ENCODE data around the gene ABCA10.
"Not testable (repeated sequence)": the region's sequence is repeated elsewhere in the genome, so short reads cannot be mapped to it uniquely, and the experiment has no call there.

The ABCA10 gene

GRCh38 chr17:69228576-69228975 is at the start of gene ABCA10:
ABCA10 (minus strand) TSS chr17:69228824; CDS start chr17:69225358, 3,466 bp downstream.
- TF ChIP-seq CTCF (IDR thresholded peaks at IDR 0.05; ENCODE audit: borderline replicate concordance, insufficient read depth, low read depth, low read length) = no peak
- no peak within 1 kb of the TSS for H3K4me3 ChIP-seq (ENCODE audit: low read depth, low read length)

- not testable (repeated sequence) for H3K4me3 ChIP-seq (ENCODE audit: low read depth, low read length)
These were observed 47.7 kb upstream of the ABCA10 start for GRCh38 chr17:69276279-69276678.

DNA sequence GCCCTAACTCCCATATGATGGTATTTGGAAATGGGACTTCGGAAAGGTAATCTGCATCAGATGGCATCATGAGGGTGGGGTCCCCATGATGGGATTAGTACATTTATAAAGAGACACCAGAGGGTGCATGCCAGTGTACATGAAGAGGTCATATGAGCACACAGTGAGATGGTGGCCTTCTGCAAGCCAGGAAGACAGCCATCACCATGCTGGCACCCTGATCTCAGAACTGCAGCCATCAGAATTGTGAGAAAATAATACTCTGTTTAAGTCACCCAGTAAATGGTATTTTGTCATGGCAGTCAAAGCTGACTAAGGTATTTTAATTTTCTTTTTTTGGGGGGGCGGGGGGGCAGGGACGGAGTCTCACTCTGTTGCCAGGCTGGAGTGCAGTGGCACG is 47.1 kb upstream of the ABCA10 start:
- H3K4me3 ChIP-seq (ENCODE audit: low read depth, low read length) = no peak overlapping the region
- TF ChIP-seq CTCF (IDR thresholded peaks at IDR 0.05; ENCODE audit: borderline replicate concordance, insufficient read depth, low read depth, low read length) = no peak

DNA sequence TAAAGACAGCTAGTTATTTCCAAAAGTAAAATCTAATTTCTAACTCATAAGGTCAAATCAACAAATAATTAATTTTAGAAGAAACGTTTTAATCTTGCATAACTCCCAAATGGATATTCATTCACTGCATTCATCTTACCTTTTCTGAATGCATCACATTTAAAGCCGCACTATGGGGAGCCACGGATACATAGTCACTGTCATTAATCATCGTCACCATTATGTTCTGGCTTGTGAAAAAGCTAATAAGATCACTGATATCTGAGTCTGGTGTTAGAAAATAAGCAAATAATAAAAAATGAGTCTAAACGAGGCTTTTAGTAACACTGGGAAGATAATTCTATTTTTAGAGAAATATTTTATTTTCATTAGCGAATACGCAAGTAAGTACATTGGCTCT is 42.4 kb upstream of the ABCA10 start:
- no peak for TF ChIP-seq CTCF (IDR thresholded peaks at IDR 0.05; ENCODE audit: borderline replicate concordance, insufficient read depth, low read depth, low read length)
- no peak overlapping the region for H3K4me3 ChIP-seq (ENCODE audit: low read depth, low read length)

DNA sequence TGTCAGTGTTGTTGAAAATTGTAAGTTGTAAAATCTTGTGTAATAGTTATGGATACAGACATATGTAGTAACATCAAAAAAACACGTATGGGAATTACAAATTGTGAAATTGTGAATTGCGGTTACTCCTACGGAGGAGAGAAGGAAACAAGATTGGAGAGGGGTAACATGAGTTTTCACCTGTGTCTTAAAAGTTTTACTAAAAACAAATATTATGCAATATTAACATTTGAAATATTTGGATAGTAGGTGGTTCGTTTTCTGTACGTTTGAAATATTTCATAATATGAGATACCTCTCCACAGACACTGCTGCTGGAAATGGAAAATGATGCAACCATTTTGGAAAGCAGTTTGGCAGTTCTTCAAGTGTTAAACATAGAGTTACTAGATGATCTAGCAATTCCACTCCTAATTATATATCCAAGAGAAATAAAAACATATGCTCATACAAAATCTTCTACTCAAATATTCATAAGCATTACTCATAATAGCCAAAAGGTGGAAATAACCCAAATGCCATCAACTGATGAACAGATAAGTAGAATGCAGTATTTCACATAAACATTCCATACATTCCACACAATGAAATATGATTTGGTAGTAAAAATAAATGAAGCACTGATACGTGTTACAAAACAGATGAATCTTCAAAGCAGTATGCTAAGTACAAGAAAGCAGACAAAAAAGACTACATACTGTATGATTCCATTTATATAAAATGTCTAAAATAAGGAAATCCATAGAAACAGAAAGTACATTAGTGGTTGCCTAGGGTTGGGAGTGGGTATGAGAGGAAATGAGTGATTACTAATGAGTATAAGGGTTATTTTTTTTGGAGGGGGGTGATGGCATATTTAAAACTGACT is 40.7 kb upstream of the ABCA10 start:
- no peak overlapping the region for H3K4me3 ChIP-seq (ENCODE audit: low read depth, low read length)
- no peak for TF ChIP-seq CTCF (IDR thresholded peaks at IDR 0.05; ENCODE audit: borderline replicate concordance, insufficient read depth, low read depth, low read length)

DNA sequence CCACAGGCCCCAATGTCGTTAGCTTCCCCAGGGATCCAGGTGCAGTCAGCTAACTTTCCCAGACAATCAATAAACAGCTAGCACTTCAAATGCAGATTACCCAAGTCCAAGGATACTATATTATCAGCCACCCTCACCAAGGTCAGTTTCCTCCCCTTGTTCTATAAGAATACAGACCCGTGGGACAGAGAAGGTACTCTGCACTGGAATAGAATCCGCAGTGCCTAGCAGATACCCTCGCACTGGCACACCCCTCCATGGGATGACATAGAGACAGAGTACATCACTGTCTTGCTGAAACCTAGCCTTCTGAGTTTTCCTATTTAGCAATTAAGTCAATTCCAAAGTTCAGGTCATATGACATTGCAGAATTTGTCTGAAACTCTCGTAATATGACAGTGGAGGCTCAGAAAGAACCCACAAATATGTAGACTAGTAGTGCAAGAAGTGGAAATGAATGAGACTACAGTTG is 40.0 kb upstream of the ABCA10 start:
- H3K4me3 ChIP-seq (ENCODE audit: low read depth, low read length) = no peak overlapping the region

DNA sequence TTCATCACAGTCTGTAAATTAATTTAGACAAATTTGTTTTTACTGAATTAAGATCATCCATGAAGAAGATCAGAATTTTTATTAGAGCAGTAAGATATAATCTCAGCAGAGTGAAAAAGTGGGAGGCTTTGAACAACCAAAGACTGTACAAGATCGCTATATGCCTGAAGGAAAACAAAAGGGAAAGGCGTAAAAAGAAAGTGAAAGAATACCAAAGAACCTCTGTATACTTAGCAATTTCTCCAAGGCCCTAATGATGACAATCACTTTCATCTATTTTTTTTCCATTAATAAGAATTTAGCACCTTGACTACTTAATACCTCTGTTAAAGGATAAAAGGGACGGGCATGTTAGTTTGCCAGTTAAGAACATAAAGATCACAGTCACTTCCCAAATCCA is 38.6 kb upstream of the ABCA10 start:
- no peak for TF ChIP-seq CTCF (IDR thresholded peaks at IDR 0.05; ENCODE audit: borderline replicate concordance, insufficient read depth, low read depth, low read length)
- no peak overlapping the region for H3K4me3 ChIP-seq (ENCODE audit: low read depth, low read length)

More for the DNA sequence above, 40.0 kb upstream of the ABCA10 start:
- TF ChIP-seq CTCF (IDR thresholded peaks at IDR 0.05; ENCODE audit: borderline replicate concordance, insufficient read depth, low read depth, low read length) = no peak

Data from GM12875 (cell line).